GM19351 (cell line): ENCODE measurements around the gene GPRIN1.

Experiments
- ATAC-seq: cut with Tn5 transposase; IDR thresholded peaks from one replicate; pipeline ENCODE4 v1.9.1; 2021; ENCODE audit warnings: mild to moderate bottlenecking, moderate library complexity; ENCODE audit not compliant: unreplicated experiment

GPRIN1 gene

GRCh38 chr5:176625512-176625911 lies 15.6 kb upstream of the GPRIN1 start:
- no peak for ATAC-seq

DNA sequence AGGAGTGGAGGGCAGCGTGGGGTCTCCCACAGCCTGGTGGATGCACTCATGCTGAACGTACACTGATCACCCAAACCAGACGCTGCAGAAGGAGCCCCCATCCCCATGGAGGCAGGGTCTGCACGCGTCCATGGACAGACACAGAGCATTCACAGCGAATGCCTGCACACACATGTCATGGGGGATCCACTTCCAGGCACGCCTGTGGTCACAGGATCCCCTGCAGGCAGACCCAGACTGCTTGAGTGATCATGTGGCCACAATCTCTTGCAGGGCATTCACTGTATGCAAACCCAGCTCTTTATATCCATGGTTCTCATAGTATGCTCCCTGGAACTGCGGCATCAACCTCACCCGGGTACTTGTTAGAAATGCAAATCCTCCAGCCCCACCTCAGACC lies 15.0 kb upstream of the GPRIN1 start:
- no peak for ATAC-seq

- no peak for ATAC-seq
Measured at GRCh38 chr5:176624142-176624541, 14.2 kb upstream of the GPRIN1 start.

DNA sequence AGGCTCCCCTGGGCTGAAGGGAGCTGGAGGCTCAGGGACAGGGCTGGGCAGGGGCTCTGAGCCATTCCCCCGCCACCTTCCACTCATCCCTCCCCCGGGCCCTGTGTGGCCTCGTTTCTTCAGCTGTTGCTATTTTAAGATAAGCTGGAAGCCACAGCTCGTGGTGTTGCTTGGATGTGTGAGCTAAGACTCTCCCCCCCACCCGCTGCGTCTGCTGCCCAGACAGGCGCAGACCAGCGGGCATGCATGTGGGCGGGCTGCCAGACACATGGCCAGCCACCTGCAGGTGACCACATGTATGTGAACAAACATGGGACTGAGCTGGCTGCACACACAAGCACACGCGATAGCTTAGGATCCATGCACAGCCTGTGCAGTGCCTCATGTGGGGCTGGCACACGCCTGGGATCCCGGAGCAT lies 11.7 kb upstream of the GPRIN1 start:
- ATAC-seq = no peak

DNA sequence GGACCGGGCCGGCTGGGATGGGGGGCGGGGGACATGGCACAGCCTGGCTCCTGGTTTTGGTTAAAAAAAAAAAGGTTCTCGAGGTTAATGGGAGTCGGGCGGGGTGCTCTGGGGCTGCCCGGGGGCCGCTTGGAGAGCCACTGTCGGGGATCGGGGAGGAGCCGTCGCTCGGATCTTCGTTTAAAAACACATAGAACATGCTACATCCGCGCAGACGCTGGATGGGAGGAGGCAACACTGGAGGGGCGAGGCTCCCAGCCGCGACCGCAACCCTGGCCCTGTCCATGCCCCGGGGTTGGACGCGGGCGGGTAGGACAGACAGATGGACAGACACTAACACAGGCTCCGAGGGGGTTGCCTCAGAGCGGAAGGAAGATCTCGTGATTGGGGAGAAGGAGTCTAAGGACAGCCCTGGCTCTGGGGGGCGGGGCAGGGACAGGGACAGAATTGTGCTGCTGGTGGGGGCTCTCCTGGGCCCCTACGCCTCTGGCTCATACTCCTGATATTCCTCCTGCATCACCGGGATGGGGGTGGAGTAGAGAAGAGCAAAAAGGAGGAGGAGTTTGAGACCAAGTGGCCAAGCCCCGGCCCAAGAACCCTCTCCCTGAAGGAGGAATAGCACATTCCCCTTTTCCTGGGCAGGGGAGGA lies 10.5 kb upstream of the GPRIN1 start:
- ATAC-seq = no peak

DNA sequence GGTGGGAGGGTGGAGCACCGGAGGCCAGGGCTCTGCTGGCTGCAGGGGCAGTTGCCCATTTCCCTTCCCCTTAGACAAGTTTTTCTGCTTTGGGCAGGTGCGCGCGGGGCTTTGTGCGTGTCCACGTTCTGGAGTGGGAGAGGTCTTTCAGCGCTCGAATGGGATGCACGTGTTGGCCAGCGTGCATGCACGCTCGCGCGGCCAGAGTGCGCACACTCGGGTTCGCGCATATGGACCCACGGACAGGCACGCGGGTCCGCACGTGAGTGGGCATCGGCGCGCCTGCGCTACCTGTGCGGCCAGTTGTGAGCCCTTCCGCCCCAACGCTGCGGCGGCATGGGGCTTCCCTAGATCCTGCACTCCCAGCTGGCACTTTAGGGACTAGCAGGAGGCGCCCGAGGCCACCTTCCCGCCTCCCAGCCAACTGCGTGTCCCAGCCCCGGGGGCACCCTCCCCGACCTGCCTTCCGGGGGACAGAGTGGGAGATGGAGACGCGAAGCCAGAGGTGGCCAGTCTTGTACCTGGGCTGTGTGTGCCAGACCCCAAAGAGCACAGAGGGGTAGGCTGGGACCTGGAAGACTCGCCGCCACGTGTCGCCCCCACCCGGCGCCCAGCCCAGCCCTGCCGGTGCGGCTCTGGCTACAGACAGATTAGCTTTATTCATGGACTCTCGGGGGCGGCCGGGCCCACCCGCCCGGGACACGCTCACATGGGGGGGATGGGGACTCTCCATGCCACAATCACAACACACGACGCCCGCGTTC lies 9.8 kb upstream of the GPRIN1 start:
- ATAC-seq = no peak

GRCh38 chr5:176619203-176619568 lies 9.2 kb upstream of the GPRIN1 start:
- ATAC-seq = peak; percentile 86

DNA sequence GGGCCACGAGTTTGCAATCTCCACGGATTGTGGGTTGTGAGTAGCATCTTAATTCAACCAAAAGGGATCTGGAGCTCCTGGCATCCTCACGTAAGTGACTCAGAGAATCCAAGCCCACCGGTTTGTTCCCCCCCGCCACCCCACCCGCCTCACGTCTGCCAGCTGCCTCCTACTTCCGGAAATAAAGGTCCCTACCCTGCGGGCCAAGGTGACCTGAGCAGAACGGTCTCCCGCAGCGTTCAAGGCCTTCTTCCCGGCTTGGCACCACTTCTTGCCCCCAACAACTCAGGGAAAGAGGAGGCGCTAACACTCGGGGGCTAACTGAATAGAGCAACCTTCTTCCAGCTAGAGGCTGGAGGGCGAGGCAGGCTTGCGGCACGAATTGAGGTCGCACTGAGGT lies 8.8 kb upstream of the GPRIN1 start:
- no peak for ATAC-seq

GRCh38 chr5:176616511-176616910 lies 6.6 kb upstream of the GPRIN1 start:
- no peak for ATAC-seq

- no peak for ATAC-seq
Measured at GRCh38 chr5:176614805-176615478, 5.0 kb upstream of the GPRIN1 start.

DNA sequence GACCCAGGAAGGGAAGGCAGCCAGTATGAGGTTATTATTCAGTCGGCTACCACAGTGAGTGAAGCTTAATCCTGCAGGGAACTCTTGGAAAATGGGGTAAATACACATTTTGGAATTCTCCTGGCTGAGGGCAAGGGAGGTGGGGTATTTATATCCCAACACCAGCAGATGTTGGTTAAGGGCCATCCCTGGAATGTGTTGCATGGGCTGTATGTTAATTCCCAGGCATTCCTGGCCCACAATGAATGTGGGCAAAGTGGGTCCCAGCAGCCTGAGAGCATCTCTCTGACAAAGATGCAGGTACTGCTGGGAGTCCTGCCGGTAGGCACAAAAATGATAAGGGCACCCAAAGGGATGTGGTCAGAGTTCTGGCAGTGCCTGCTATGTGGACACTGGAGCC lies 2.9 kb upstream of the GPRIN1 start:
- ATAC-seq = no peak

DNA sequence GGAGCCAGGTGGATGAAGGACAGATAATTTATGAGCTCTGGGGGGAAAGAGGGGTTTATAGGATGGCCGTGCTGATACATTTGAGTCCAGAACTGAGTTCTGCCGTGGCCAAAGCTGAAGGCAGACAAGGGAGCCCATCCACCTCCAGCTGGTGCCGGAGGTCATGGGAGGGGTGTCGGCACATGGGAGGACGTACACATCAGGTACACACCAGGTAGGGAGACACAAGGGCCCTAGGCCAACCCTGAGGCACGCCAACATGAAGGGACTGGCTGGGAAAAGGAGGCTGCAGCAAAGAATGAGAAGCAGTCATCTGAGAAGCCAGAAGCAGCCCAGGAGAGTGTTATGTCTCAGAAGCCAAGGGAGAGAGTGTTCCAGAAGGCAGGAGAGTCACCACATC lies 2.1 kb upstream of the GPRIN1 start:
- no peak for ATAC-seq

GRCh38 chr5:176611435-176611834 lies 1.5 kb upstream of the GPRIN1 start:
- no peak for ATAC-seq

GRCh38 chr5:176610435-176610773 lies 448 bp upstream of the GPRIN1 start:
- ATAC-seq = no peak

DNA sequence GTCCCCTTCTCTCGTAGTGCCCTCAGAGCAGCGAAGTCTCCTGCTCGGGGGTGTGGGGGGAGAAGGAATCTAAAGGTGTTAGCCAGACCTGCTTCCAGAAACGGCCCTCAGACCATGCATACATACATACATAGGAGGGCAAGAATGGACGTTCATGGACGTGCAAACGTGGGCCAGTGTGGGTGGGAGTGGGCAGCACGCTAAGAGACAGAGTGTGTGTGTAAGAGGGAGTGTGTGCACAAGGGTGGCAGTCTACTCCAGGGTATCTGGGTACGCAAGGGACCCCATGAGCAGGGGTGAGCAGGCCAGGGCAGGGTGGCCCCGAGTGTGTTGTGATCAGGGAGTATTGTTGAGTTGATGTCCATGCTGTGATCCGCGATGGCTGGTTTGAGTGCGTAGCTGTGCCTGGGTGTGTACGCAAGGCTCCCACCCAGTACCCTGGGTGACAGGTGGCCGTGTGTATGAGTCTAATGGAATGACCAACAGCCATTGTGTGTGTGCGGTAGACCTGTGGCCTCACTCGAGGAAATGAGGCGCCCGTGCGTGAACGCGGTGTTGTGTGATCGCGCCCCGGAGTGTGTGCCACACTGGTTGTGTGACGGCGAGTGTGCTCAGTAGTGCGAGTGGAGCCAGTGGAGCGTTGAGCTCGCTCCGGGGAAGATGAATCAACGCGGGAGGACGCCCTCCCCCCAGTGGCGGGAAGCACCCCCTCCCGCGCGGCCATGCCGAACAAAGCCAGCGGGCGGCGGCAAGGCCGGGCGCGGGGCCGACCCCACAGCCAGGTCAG lies 826 bp downstream of the GPRIN1 start:
- ATAC-seq = no peak

DNA sequence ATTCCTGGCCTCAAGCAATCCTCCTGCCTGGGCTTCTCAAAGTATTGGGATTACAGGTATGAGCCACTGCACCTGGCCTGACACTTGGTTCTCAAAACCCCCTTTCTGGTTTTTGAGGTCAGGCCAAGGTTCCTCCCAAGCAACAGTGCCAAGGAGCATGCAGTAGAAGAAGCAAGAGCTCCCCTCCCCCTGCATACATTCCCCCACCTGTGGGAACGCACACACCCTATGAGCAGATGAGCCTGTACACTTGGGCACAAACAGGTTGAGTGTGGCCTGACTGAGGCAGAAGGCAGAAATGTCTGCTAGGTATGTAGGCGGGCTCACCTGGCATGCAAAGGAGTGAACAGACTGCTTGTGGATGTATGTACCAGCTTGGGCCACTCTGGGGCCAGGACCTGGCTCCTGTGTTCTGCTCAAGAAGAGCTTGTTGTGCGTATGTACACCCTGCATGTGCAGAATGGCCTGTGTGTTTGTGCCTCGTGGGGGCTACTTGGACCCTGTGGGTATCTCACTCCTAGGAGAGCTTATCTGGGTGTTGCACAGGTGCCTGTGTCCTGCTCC lies 1.7 kb downstream of the GPRIN1 start:
- no peak for ATAC-seq

DNA sequence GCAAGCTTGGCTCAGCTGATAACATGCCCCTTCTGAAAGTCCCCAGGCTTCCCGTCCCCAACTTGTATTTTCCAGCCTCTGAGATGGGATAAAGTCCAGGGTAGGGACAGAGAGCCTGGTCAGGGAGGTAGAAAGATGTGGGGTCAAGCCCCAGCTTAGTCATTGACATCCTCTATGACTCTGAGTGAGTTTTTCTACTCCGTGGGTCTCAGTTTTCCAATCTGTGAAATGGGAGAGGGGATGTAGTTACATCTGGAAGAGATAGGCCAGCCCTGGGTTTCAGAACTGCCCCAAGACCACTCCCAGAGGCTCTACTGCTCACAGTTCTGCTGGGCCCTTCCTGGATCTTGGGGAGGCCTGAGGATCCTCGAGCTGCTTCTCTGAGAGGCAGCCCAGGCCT lies 3.1 kb downstream of the GPRIN1 start:
- no peak for ATAC-seq

- no peak for ATAC-seq
Measured at GRCh38 chr5:176606032-176606431, 3.9 kb downstream of the GPRIN1 start.

DNA sequence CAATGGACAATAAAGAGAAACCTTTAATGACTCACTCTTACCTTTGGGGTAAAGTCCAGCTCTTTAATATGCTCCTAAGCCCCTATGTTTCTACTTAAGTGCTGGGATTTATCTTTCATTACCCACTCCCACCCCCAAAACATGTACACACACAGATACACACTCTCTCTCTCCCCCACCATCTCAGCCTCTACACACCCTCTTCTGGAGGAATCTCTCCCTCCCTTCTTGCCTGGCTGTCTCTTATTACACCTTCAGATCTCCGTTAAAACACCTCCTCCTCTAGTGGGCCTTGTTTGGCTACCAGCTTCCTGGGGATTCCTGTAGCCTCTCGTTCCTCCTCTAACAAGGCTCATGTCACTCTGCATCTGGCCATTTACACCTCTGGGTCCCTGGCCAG lies 6.9 kb downstream of the GPRIN1 start:
- ATAC-seq = no peak

DNA sequence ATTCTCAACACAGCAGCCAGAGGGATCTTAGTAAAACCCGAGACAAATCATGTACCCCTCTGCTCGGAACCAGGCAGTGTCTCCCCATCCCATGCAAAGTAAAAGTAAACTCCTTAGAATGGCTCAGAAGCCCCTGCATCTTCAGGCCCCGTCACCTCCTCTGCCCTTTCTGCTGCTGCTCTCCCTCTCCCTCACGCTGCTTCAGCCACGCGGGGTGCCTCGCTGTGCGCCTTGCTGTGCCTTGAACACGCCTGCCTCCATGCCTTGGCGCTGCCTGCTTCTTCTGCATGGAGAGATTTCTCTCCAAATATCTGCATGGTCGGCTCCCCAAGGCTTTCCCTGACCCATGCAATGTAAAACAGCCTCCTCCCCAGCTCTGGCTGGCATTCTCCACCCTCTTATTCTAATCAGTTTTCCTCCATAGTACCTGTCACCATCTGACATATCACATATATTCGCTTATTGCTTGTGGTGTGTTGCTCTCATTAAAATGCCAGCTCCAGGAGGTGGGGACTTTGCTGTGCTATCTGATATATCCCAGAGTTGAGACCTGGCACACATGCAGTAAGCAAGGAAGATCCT lies 8.0 kb downstream of the GPRIN1 start:
- ATAC-seq = no peak
